Stimulated activated CD4-positive, alpha-beta T cell treated with anti-CD3 and anti-CD28 coated beads, Interleukin-12 subunit alpha, Interleukin-12 subunit beta, amount 100 ng/mL, for 4 hours (primary cell): ENCODE measurements around the gene PRMT2.
"Not testable (repeated sequence)": the region's sequence is repeated elsewhere in the genome, so short reads cannot be mapped to it uniquely, and the experiment has no call there.

Experiments
- DNase-seq: peaks from one replicate; pipeline ENCODE4 v3.0.0-alpha.2; 2020

PRMT2 gene

GRCh38 chr21:46618738-46619379 is 16.6 kb upstream of the PRMT2 start:
- DNase-seq: no peak

- no peak for DNase-seq
Measured at GRCh38 chr21:46619846-46620245, 15.6 kb upstream of the PRMT2 start.

GRCh38 chr21:46620846-46621245 is 14.6 kb upstream of the PRMT2 start:
- no peak for DNase-seq

- DNase-seq: no peak
Measured at GRCh38 chr21:46621457-46622182, 13.9 kb upstream of the PRMT2 start.

- DNase-seq: no peak
Measured at GRCh38 chr21:46622226-46622625, 13.2 kb upstream of the PRMT2 start.

- DNase-seq: no peak
Measured at GRCh38 chr21:46624050-46624449, 11.4 kb upstream of the PRMT2 start.

GRCh38 chr21:46625759-46626158 is 9.7 kb upstream of the PRMT2 start:
- DNase-seq: no peak

GRCh38 chr21:46626536-46626935 is 8.9 kb upstream of the PRMT2 start:
- DNase-seq: no peak

GRCh38 chr21:46626975-46627501 is 8.4 kb upstream of the PRMT2 start:
- no peak for DNase-seq

- DNase-seq: no peak
Measured at GRCh38 chr21:46627726-46628125, 7.7 kb upstream of the PRMT2 start.

- no peak for DNase-seq
Measured at GRCh38 chr21:46628868-46629267, 6.6 kb upstream of the PRMT2 start.

GRCh38 chr21:46630915-46631314 is 4.6 kb upstream of the PRMT2 start:
- not testable (repeated sequence) for DNase-seq

- DNase-seq: no peak
Measured at GRCh38 chr21:46633566-46633965, 1.9 kb upstream of the PRMT2 start.

- DNase-seq: no peak
Measured at GRCh38 chr21:46634427-46634826, 1.0 kb upstream of the PRMT2 start.

GRCh38 chr21:46634966-46635323 is 529 bp upstream of the PRMT2 start:
- no peak for DNase-seq

- DNase-seq: no peak
Measured at GRCh38 chr21:46636181-46636512, 673 bp downstream of the PRMT2 start.

- DNase-seq: no peak
Measured at GRCh38 chr21:46636550-46637285, 1.2 kb downstream of the PRMT2 start.

GRCh38 chr21:46637952-46638746 is 2.7 kb downstream of the PRMT2 start:
- DNase-seq: no peak

GRCh38 chr21:46639489-46640386 is 4.3 kb downstream of the PRMT2 start:
- DNase-seq: no peak

GRCh38 chr21:46641656-46642055 is 6.2 kb downstream of the PRMT2 start:
- no peak for DNase-seq

GRCh38 chr21:46643379-46644177 is 8.1 kb downstream of the PRMT2 start:
- DNase-seq: no peak
